Thoracic aorta (tissue), 2 donors: Measurements from ENCODE around the gene CD27. TPM values are rescaled to one million over a fixed set of nuclear protein-coding genes. Genes with fewer than 3 reads are reported as not detected.
"Not testable (repeated sequence)": the region's sequence is repeated elsewhere in the genome, so short reads cannot be mapped to it uniquely, and the experiment has no call there.

Experiments used
- ATAC-seq: fragments of 150-250 bp; one replicate; pipeline ENCODE4 v1.8.0; 2017; ENCODE audit warnings: low read depth; ENCODE audit not compliant: insufficient number of reproducible peaks, low FRiP score
- DNase-seq: peaks from one replicate; pipeline ENCODE4 v3.0.0-alpha.2; 2020; ENCODE audit warnings: low spot score
- H3K27ac ChIP-seq, 2 donors: fragments of 200-600 bp; sonication (generic); 1 replicate in 1 of 2; 2 replicates in 1 of 2; pipeline ENCODE4 v1.5.1; 2016; ENCODE audit warnings: mild to moderate bottlenecking in 2 of 2, moderate library complexity in 2 of 2
- H3K27me3 ChIP-seq: fragments of 200-600 bp; sonication (generic); replicated peaks from 2 replicates; pipeline ENCODE4 v1.6.0; 2016; ENCODE audit warnings: mild to moderate bottlenecking; ENCODE audit not compliant: insufficient read depth
- H3K36me3 ChIP-seq: fragments of 200-600 bp; sonication (generic); one replicate; pipeline ENCODE4 v1.5.1; 2016
- H3K4me1 ChIP-seq, 2 donors: fragments of 200-600 bp; sonication (generic); 1 replicate in 1 of 2; 2 replicates in 1 of 2; pipeline versions ENCODE4 v1.5.1 to v1.6.0; 2016; ENCODE audit warnings: low read depth in 2 of 2, mild to moderate bottlenecking in 1 of 2; ENCODE audit not compliant: control insufficient read depth in 1 of 2
- H3K4me3 ChIP-seq: fragments of 200-600 bp; sonication (generic); 2 replicates; pipeline ENCODE4 v1.5.1; 2016; ENCODE audit warnings: mild to moderate bottlenecking
- H3K9me3 ChIP-seq: fragments of 200-600 bp; sonication (generic); 2 replicates; pipeline ENCODE4 v1.5.1; 2016
- CTCF ChIP-seq: fragments of 200-600 bp; sonication (generic); IDR thresholded peaks from one replicate; pipeline ENCODE4 v1.5.1; 2019; ENCODE audit warnings: antibody characterized with exemption
- total RNA-seq, 2 donors: library from RNA; depleted of rRNA; stranded (reverse); fragments of >200 nt; gene quantifications; one replicate each; pipeline versions ENCODE4 v1.1.0 to v1.2.3, GENCODE V29; 2016

CD27 gene
- total RNA-seq, 2 donors from 2014 or later, result 1.6 to 4.7 TPM

DNA sequence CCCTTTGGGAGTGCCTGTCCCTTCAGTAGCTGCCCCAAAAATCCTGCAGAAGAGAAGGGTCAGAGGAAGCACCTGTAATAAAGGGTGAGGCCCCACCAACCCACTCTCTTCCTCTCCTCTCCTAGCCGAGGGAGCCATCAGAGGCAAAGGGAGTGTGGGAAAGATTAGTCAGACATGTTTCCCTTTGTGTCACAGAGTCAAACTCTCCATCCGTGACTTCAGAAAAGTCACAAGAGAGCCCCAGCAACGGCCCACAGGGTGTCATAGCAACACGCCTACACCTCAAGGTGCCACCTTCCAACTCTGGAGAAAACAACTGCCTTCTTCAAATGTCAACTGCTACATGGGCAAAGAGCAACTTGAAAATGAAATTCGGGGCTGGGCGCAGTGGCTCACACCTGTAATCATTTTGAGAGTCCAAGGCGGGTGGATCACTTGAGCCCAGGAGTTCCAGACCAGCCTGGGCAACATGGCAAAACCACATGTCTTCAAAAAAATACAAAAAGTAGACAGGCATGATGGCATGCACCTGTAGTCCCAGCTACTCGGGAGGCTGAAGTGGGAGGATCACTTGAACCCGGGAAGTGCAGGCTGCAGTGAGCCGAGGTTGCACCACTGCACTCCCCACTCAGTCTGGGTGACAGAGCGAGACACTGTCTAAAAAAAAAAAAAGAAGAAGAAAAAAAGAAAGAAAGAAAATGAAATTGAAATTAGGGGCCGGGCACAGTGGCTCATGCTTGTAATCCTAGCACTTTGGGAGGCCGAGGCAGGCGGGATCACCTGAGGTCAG is 17.7 kb upstream of the CD27 start:
- TF ChIP-seq CTCF, result no peak
- no peaks in the 10 kb centered on the region for H3K9me3 ChIP-seq
- no peak overlapping the region for H3K27ac ChIP-seq
- no peaks in the 10 kb centered on the region for H3K36me3 ChIP-seq
- no peaks in the 10 kb centered on the region for H3K27me3 ChIP-seq
- DNase-seq, result no peak
- H3K4me3 ChIP-seq, result no peak overlapping the region
- peaks cover 9 to 25% of the 10 kb centered on the region in 2 donors for H3K4me1 ChIP-seq
- ATAC-seq, result no peak

DNA sequence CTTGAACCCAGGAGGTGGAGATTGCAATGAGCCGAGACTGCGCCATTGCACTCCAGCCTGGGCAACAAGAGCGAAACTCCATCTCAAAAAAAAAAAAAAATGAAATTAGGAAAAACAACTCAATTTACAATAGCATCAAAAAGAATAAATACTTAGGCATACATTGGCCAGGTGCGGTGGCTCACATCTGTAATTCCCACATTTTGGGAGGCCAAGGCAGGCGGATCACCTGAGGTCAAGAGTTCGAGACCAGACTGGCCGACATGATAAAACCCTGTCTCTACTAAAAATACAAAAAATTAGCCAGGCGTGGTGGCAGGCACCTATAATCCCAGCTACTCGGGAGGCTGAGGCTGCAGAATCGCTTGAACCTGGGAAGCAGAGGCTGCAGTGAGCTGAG is 17.0 kb upstream of the CD27 start:
- ATAC-seq, H3K9me3 ChIP-seq, DNase-seq, H3K27ac ChIP-seq, H3K4me3 ChIP-seq, H3K27me3 ChIP-seq, H3K36me3 ChIP-seq: not testable (repeated sequence)
- H3K4me1 ChIP-seq, result peaks cover 9 to 25% of the 10 kb centered on the region in 2 donors

DNA sequence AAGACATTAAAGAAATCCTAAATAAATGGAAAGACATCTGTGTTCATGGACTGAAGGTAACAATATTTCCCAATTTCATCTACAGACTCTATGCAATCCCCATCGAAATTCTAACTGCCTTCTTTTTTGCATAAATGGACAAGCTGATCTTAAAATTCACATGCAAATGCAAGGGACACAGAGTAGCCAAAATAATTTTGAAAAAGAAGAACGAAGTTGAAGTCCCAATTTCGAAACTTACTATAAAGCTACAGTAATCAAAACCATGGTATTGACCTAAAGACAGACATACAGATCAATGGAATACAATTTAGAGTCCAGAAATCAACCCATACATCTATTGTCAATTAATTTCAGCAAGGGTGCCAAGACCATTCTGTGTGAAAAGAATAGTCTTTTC is 16.4 kb upstream of the CD27 start:
- DNase-seq (no peak), ATAC-seq (no peak)
- TF ChIP-seq CTCF, result no peak
- Histone ChIP-seq H3K4me1 (peaks cover 9 to 23% of the 10 kb centered on the region in 2 donors), H3K27me3 (no peaks in the 10 kb centered on the region), H3K9me3 (no peaks in the 10 kb centered on the region), H3K27ac (no peak overlapping the region), H3K36me3 (no peaks in the 10 kb centered on the region), H3K4me3 (no peak overlapping the region)

DNA sequence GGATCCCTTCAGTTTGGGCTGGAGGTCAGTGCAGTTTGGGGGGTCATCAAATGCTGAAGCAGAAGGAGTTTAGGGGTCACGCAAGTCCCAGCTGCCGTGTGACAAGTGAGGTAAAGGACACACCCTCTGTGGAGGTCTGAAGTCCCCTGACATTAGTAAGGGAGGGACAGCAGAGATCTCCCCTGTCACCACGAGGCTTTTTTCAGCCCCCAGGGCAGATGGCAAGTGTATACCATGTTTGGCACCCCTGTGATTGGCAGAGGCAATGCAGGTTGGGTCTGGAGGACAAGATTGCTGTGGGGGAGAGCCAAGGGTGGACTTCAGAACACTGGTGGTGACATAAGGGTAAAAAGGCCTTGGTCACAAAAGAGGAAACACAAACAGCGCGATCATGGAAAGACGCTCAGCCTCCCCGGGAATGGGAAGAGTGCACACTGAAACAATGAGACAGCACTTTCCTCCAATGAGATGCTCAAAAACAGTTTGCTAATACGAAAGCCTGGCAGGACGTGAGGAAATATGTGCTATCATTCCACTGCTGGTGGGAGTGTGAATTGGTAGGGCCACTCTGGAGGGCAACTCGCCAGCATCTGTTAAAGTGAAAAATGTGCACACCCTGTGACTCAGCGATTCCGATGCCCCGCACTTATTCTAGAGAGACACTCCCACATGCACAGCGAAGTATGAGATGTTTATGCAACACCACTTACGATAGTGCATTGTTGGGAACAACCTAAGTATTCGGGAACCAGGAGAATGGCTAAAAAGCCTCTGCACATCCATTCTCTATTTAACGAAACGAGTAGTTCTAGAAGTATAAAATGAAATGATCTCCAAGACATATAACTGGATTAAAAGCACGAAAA is 14.4 kb upstream of the CD27 start:
- peak; percentile 97 for ATAC-seq
- H3K4me3 ChIP-seq, result peak overlapping the region; percentile 67
- peak; percentile 94 for DNase-seq
- H3K4me1 ChIP-seq, result peaks cover 9 to 16% of the 10 kb centered on the region in 2 donors
- no peak for TF ChIP-seq CTCF
- H3K9me3 ChIP-seq, result no peaks in the 10 kb centered on the region
- H3K27me3 ChIP-seq, result no peaks in the 10 kb centered on the region
- H3K27ac ChIP-seq, result peak overlapping the region; percentile 82 to 92
- no peaks in the 10 kb centered on the region for H3K36me3 ChIP-seq

GRCh38 chr12:6432991-6433390 is 11.8 kb upstream of the CD27 start:
- no peak for ATAC-seq
- Histone ChIP-seq H3K27me3 (no peaks in the 10 kb centered on the region), H3K4me3 (no peak overlapping the region), H3K27ac (no peak overlapping the region), H3K9me3 (no peaks in the 10 kb centered on the region), H3K36me3 (no peaks in the 10 kb centered on the region), H3K4me1 (peaks cover 9 to 16% of the 10 kb centered on the region in 2 donors)
- DNase-seq, result no peak
- no peak for TF ChIP-seq CTCF
